Astrocyte of the hippocampus (primary cell): Measurements from ENCODE around the gene FBXL3.
"Not testable (repeated sequence)": the region's sequence is repeated elsewhere in the genome, so short reads cannot be mapped to it uniquely, and the experiment has no call there.

Source experiments
- DNase-seq: peaks from one replicate; pipeline ENCODE4 v3.0.0; 2011; ENCODE audit warnings: low read depth, low spot score

Gene FBXL3

DNA sequence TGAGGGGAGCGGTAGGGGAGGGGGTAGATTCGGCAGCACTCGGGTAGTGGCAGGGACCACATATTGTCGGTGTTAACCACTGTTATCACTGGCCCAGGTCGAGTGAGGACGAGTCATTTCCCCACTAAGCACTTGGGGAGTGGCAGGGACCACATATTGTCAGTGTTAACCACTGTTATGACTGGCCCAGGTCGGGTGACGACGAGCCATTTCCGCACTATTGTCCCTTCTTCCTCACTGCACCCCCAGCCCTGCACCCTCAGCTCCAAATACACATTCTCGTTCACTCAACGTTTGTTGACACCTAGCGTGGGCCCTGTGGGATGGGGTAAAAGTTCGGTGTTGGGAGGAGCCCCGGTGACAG is 35.5 kb downstream of the FBXL3 start:
- DNase-seq: peak; percentile 8

DNA sequence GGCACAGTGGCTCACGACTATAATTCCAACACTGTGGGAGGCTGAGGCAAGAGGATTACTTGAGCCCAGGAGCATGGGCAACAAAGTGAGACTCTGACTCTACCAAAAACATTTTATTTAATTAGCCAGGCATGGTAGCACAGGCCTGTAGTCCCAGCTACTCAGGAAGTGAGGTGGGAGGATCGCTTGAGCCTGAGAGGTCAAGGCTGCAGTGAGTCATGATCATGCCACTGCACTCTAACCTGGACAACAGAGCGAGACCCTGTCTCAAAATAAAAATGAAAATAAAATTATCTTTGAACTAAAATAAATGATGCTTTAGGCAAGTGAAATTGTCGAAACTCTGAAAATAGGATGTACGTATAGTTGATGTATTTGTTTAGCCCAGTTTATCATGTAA is 43.3 kb downstream of the FBXL3 start:
- DNase-seq: no peak

- no peak for DNase-seq
These were observed 44.9 kb downstream of the FBXL3 start for GRCh38 chr13:76982061-76982460.

- DNase-seq: peak; percentile 83
These were observed 46.8 kb downstream of the FBXL3 start for GRCh38 chr13:76980075-76980718.

- DNase-seq: no peak
These were observed 50.0 kb downstream of the FBXL3 start for GRCh38 chr13:76976929-76977328.

GRCh38 chr13:76976490-76976889 is 50.5 kb downstream of the FBXL3 start:
- peak; percentile 43 for DNase-seq

DNA sequence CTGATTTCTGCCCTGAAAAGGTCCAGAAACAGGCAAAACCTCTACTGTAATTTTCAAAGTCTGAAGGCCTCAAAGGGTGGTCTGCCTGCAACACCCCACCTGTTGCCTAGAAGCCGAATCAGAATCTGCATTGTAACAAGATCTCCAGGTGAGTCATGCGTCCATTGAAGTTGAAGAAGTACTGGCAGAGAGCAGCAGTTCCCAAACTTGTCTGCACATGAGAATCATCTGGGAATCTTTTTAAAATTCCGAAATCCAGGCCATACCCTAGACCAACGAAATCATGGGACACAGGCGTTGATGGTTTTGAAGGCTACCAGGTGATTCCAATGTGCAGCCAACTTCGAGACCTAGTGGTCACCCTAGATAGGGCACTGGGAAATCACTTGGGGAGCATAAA is 51.1 kb downstream of the FBXL3 start:
- no peak for DNase-seq

- no peak for DNase-seq
These were observed 52.4 kb downstream of the FBXL3 start for GRCh38 chr13:76974618-76974975.

DNA sequence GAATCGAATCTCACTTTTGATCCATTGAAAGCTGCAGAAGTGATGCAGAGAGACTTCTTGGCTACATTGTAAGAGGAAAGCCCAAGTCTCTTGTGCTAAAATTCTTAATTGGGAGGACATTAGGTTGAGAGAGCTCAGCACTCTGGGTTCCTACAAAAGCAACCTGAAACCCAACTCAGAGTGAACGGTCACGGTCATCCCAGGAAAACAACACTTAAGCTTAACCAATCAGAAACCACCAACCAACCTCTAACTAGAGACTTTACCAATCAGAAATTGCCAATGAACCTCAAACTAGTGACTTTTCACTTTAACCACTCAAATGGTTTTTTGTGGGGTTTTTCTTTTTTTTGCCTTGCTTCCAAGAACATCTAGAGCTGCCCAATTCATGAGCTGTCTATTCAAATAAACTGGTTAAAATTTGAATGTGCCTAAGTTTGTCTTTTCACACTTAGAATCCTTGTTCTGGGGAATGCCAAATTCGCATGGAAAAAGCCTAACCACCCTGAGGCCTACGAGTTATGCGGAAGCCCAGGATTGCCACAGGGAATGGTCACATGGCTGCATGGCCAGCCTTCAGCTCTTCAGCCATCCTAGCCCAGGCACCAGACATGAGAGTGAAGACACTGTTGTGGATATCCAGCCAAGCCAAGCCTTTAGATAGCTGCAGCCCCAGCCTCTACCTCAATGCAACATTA is 52.9 kb downstream of the FBXL3 start:
- no peak for DNase-seq

- no peak for DNase-seq
These were observed 54.8 kb downstream of the FBXL3 start for GRCh38 chr13:76971851-76972829.

GRCh38 chr13:76971215-76971614 is 55.7 kb downstream of the FBXL3 start:
- DNase-seq: no peak

DNA sequence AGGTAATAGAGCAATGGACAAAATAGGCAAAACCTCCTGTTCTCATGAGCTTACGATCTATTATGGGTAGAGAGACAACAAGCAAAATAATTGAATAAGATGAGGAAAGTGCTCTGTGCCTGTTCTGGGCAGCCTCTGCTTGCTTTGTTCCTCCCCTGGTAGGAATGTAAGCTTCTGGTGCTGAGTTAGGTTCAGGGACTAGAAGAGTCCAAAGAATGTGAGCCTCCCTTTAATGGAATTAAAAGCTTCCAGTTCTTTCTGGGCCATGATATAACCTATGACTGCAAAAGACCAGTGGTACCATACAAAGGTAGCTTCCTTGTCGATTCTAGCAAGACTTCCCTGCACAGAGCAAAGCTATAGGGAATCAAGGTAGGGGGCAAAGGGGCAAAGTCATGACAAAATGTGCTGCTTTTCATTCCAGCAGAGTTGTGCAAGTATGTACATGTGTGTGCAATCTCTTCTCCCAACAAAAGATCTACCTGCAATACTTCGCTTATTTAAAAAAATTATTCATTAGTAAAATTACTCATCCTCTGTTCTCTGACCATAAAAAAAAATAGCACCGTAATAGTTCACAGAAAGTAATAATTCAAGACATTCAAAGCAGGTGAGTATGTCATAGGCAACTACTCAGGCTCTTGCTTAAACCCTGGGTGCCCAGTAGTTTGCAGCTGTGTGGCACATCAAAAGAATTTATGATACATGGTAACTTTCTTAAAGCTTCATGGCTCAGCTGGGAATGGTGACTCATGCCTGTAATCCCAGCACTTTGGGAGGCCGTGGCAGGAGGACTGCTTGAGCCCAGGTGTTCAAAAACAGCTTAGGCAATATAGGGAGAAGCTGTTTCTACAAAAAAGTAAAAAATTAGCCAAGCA is 57.2 kb downstream of the FBXL3 start:
- no peak for DNase-seq

GRCh38 chr13:76968041-76968440 is 58.9 kb downstream of the FBXL3 start:
- no peak for DNase-seq

DNA sequence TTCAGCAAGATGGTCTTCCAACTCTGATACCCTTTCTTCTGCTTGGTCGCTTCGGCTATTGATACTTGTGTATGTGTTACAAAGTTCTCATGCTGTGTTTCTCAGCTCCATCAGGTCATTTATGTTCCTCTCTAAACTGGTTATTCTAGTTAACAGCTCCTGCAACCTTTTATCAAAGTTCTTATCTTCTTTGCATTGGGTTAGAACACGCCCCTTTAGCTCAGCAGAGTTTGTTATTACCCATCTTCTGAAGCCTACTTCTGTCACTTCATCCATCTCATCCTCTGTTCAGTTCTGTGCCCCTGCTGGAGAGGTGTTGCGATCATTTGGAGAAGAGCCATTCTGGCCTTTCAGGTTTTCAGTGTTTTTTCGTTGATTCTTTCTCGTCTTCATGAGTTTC is 59.9 kb downstream of the FBXL3 start:
- DNase-seq: no peak

GRCh38 chr13:76965759-76966421 is 61.1 kb downstream of the FBXL3 start:
- DNase-seq: peak; percentile 83

DNA sequence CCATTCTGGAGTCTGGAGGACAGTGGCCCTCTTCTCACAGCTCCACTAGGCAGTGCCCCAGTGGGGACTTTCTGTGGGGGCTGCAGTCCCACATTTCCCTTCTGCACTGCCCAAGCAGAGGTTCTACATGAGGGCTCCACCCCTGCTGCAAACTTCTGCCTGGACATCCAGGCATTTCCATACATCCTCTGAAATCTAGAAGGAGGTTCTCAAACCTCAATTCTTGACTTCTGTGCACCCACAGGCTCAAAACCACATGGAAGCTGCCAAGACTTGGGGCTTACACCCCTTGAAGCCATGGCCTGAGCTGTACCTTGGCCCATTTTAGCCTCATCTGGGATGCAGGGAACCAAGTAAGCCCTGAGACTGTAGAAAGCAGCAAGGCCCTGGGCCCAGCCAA is 67.2 kb downstream of the FBXL3 start:
- not testable (repeated sequence) for DNase-seq

DNA sequence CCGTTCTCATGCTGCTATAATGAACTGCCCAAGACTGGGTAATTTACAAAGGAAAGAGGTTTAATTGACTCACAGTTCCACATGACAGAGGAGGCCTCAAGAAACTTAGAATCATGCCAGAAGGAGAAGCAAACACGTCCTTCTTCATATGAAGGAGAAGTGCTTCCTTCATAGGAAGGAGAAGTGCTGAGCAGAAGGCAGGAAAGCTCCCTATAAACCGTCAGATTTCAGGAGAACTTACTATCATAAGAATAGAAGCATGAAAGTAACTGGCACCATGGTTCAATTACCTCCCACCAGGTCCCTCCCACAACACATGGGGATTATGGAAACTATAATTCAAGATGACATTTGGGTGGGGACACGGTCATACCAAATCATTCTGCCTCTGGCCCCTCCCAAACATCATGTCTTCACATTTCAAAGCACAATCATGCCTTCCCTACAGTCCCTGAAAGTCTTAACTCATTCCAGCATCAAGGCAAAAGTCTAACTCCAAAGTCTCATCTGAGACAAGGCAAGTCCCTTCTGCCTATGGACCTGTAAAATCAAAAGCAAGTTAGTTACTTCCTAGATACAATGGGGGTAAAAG is 68.0 kb downstream of the FBXL3 start:
- no peak for DNase-seq

GRCh38 chr13:76955661-76956060 is 71.3 kb downstream of the FBXL3 start:
- no peak for DNase-seq
